K562 (cell line): Measurements from ENCODE around the gene FMN1. TPM values are rescaled to one million over a fixed set of nuclear protein-coding genes. Genes with fewer than 3 reads are reported as not detected.
A peak's percentile ranks its signal among the peaks of the same experiment; 100 is the strongest.

ENCODE experiments used
- HMBOX1 ChIP-seq: sonication (generic); IDR thresholded peaks from 2 replicates; pipeline ENCODE4 v1.6.1; 2016
- JUND ChIP-seq, 2 experiments: IDR thresholded peaks; 2 replicates in 1 of 2; 3 replicates in 1 of 2; pipeline ENCODE4 v1.6.1; 2011; ENCODE audit warnings: borderline replicate concordance in 2 of 2, low read depth in 2 of 2, low read length in 2 of 2, improper control_type of control experiment in 1 of 2, missing biosample characterization in 1 of 2, missing genetic modification characterization in 1 of 2, missing genetic modification reagents in 1 of 2
- MAFF ChIP-seq: IDR thresholded peaks from 2 replicates; pipeline ENCODE4 v1.6.1; 2012; ENCODE audit warnings: low read length, improper control_type of control experiment
- MAFK ChIP-seq: IDR thresholded peaks from 2 replicates; pipeline ENCODE4 v1.6.1; 2011; ENCODE audit warnings: low read length, improper control_type of control experiment
- NR2C2 ChIP-seq, 2 experiments: fragments of 200-800 bp in 1 of 2; sonication (Bioruptor generic) in 1 of 2; sonication (generic) in 1 of 2; formaldehyde crosslinking in 1 of 2; IDR thresholded peaks; 2 replicates each; pipeline versions ENCODE4 v1.6.1 to v1.8.0; 2016 to 2022; ENCODE audit warnings: mild to moderate bottlenecking in 1 of 2, missing compliant biosample characterization in 1 of 2, missing genetic modification characterization in 1 of 2, missing genetic modification reagents in 1 of 2
- ZC3H11A ChIP-seq: IDR thresholded peaks from 2 replicates; pipeline ENCODE4 v1.6.1; 2012; ENCODE audit warnings: low read depth, low read length, improper control_type of control experiment
- ZNF184 ChIP-seq: sonication (generic); formaldehyde crosslinking; IDR thresholded peaks from 2 replicates; pipeline ENCODE4 v1.5.0; 2020; ENCODE audit warnings: missing genetic modification reagents
- ZNF407 ChIP-seq: fragments of 450-650 bp; IDR thresholded peaks from 2 replicates; pipeline ENCODE4 v1.6.1; 2016; ENCODE audit warnings: low read depth
- polyA plus RNA-seq, 8 experiments: library from polyadenylated mRNA; depleted of rRNA in 4 of 8; stranded (reverse) in 5 of 8; unstranded in 3 of 8; fragments of >200 nt; fragmentation: Nextera tagmentation in 2 of 8; fragmentation: Illumina TruSeq in 1 of 8; extraction: Ambion mirVana in 2 of 8; extraction: Trizol in 1 of 8; gene quantifications; 2 replicates each; pipeline versions ENCODE4 v1.2.1 to v1.2.3, GENCODE V29; 2011 to 2014; ENCODE audit warnings: inconsistent platforms in 1 of 8, missing spikeins in 1 of 8
- total RNA-seq, 7 experiments: library from RNA; depleted of rRNA in 6 of 7; stranded (reverse); fragments of >200 nt in 6 of 7; fragmentation: Illumina TruSeq in 2 of 7; extraction: Trizol in 2 of 7; gene quantifications; 2 replicates each; pipeline versions ENCODE4 v1.2.1 to v1.2.3, GENCODE V29; 2011 to 2021; ENCODE audit warnings: low replicate concordance in 1 of 7
- TF ChIP-seq, protein P1 (sequence below): fragments of 450-650 bp; IDR thresholded peaks from 2 replicates; pipeline ENCODE4 v1.6.1; 2016

Gene FMN1
- total and polyA plus RNA-seq, 9 of the 15 experiments (the other 6 are each of a cell fraction or from before 2014, with no cell fraction given), result 0.03 to 0.07 (median 0.04) TPM; not detected in 6

- no peak; the same call in 1 of the 2 replicates for TF ChIP-seq JUND (IDR thresholded peaks at IDR 0.05; ENCODE audit: borderline replicate concordance, low read depth, low read length)
- peak; percentile 43; the same call in 1 of the 3 replicates for TF ChIP-seq JUND (tag; IDR thresholded peaks at IDR 0.05; ENCODE audit: borderline replicate concordance, low read depth, low read length)
- peak; percentile 63; the same call in 1 of the 2 replicates for TF ChIP-seq MAFK
- no peak for TF ChIP-seq NR2C2 (CRISPR knock-in tag; IDR thresholded peaks at IDR 0.05)
- peak; percentile 55 for TF ChIP-seq NR2C2 (tag; IDR thresholded peaks at IDR 0.05)
- TF ChIP-seq ZC3H11A, result no peak
- no peak for TF ChIP-seq ZNF407
- peak; percentile 52; the same call in 1 of the 2 replicates for TF ChIP-seq MAFF
- TF ChIP-seq HMBOX1, result peak; percentile 53; the same call in 1 of the 2 replicates
- TF ChIP-seq ZNF184 (CRISPR knock-in tag), result no peak
- TF ChIP-seq, protein P1, sequence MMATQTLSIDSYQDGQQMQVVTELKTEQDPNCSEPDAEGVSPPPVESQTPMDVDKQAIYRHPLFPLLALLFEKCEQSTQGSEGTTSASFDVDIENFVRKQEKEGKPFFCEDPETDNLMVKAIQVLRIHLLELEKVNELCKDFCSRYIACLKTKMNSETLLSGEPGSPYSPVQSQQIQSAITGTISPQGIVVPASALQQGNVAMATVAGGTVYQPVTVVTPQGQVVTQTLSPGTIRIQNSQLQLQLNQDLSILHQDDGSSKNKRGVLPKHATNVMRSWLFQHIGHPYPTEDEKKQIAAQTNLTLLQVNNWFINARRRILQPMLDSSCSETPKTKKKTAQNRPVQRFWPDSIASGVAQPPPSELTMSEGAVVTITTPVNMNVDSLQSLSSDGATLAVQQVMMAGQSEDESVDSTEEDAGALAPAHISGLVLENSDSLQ, result peak; percentile 34; the same call in 1 of the 2 replicates
Measured at GRCh38 chr15:32867313-32867626, 327.2 kb downstream of the FMN1 start (continued).
